C4-2B (cell line): ENCODE measurements around the gene UNC5CL.
"Not testable (repeated sequence)": the region's sequence is repeated elsewhere in the genome, so short reads cannot be mapped to it uniquely, and the experiment has no call there.

Experiments
- ZFX ChIP-seq: fragments of 450-650 bp; IDR thresholded peaks from 2 replicates; pipeline ENCODE4 v1.6.1; 2017
- TF ChIP-seq, protein P1 (sequence below): fragments of 450-650 bp; conservative IDR thresholded peaks from 2 replicates; pipeline ENCODE4 v1.5.1; 2017; ENCODE audit warnings: mild to moderate bottlenecking

DNA sequence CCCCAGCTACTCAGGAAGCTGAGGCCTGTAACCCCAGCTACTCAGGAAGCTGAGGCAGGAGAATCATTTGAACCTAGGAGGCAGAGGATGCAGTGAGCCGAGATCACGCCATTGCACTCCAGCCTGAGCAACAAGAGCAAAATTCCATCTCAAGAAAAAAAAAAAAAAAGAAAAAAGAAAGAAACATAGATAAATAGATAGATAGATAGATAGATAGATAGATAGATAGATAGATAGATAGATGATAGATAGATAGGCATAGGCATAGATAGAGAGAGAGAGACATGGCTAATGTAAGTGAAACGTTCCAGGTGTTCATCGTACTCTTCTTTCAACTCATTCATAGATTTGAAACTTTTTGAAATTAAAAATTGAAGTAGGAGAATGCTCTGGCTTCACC lies 32.0 kb downstream of the UNC5CL start:
- TF ChIP-seq, protein P1, sequence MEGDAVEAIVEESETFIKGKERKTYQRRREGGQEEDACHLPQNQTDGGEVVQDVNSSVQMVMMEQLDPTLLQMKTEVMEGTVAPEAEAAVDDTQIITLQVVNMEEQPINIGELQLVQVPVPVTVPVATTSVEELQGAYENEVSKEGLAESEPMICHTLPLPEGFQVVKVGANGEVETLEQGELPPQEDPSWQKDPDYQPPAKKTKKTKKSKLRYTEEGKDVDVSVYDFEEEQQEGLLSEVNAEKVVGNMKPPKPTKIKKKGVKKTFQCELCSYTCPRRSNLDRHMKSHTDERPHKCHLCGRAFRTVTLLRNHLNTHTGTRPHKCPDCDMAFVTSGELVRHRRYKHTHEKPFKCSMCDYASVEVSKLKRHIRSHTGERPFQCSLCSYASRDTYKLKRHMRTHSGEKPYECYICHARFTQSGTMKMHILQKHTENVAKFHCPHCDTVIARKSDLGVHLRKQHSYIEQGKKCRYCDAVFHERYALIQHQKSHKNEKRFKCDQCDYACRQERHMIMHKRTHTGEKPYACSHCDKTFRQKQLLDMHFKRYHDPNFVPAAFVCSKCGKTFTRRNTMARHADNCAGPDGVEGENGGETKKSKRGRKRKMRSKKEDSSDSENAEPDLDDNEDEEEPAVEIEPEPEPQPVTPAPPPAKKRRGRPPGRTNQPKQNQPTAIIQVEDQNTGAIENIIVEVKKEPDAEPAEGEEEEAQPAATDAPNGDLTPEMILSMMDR, result not testable (repeated sequence)
- TF ChIP-seq ZFX, result not testable (repeated sequence)
